Measurements from ENCODE around the gene THSD4.
"Not testable (repeated sequence)": the region's sequence is repeated elsewhere in the genome, so short reads cannot be mapped to it uniquely, and the experiment has no call there.

Gene THSD4

GRCh38 chr15:71396536-71397125 is 281.4 kb downstream of the THSD4 start:
- H3K27ac ChIP-seq (ENCODE audit: low read depth, low read length, severe bottlenecking) = no peak overlapping the region
- no peaks in the 10 kb centered on the region for H3K9me3 ChIP-seq (ENCODE audit: control insufficient read depth, low read length)
- no peak overlapping the region for H3K4me3 ChIP-seq (ENCODE audit: extremely low read depth, insufficient read depth, low read length, poor library complexity, severe bottlenecking)
- WGBS, 2 experiments (ENCODE audit: insufficient coverage in 2 of 2) = 75 to 83% methylated on average over 7 to 8 of the region's 8 CpGs
- H3K36me3 ChIP-seq (ENCODE audit: control insufficient read depth, insufficient read depth, low read length) = no peaks in the 10 kb centered on the region
- no peaks in the 10 kb centered on the region for H3K4me1 ChIP-seq (ENCODE audit: control insufficient read depth, insufficient read depth, low read length, poor library complexity, severe bottlenecking)

- Histone ChIP-seq H3K4me1 (ENCODE audit: control insufficient read depth, insufficient read depth, low read length, poor library complexity, severe bottlenecking) (no peaks in the 10 kb centered on the region), H3K4me3 (ENCODE audit: extremely low read depth, insufficient read depth, low read length, poor library complexity, severe bottlenecking) (no peak overlapping the region), H3K36me3 (ENCODE audit: control insufficient read depth, insufficient read depth, low read length) (no peaks in the 10 kb centered on the region), H3K27ac (ENCODE audit: low read depth, low read length, severe bottlenecking) (no peak overlapping the region), H3K9me3 (ENCODE audit: control insufficient read depth, low read length) (no peaks in the 10 kb centered on the region)
- WGBS, 2 experiments (ENCODE audit: insufficient coverage in 2 of 2) = 80 to 91% methylated on average over 1 to 2 of the region's 2 CpGs
Observed at GRCh38 chr15:71397377-71397776, 282.1 kb downstream of the THSD4 start.

DNA sequence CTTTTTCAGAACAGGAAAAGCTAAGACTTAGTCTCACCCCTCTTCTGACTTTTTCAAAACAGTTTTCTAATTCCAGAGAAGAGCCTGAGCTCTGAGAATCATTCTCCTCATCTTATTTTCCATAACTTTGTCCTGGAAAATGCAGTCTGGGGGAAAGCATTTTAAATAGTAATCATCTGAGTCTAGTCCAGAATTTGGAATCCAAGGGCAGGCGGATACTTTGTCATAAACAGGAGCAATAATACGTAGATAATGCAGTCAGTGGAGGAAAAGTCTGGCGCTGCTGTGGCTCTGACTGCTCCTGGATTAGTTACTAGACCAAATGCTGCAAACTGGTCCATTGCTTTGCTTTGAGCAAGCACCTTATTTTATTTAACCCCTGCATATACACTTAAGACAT is 285.0 kb downstream of the THSD4 start:
- Histone ChIP-seq H3K9me3 (ENCODE audit: control insufficient read depth, low read length) (no peaks in the 10 kb centered on the region), H3K27ac (ENCODE audit: low read depth, low read length, severe bottlenecking) (no peak overlapping the region), H3K4me1 (ENCODE audit: control insufficient read depth, insufficient read depth, low read length, poor library complexity, severe bottlenecking) (no peaks in the 10 kb centered on the region), H3K36me3 (ENCODE audit: control insufficient read depth, insufficient read depth, low read length) (no peaks in the 10 kb centered on the region), H3K4me3 (ENCODE audit: extremely low read depth, insufficient read depth, low read length, poor library complexity, severe bottlenecking) (no peak overlapping the region)
- 88 to 91% methylated on average over 3 of the region's 3 CpGs for WGBS, 2 experiments (ENCODE audit: insufficient coverage in 2 of 2)

DNA sequence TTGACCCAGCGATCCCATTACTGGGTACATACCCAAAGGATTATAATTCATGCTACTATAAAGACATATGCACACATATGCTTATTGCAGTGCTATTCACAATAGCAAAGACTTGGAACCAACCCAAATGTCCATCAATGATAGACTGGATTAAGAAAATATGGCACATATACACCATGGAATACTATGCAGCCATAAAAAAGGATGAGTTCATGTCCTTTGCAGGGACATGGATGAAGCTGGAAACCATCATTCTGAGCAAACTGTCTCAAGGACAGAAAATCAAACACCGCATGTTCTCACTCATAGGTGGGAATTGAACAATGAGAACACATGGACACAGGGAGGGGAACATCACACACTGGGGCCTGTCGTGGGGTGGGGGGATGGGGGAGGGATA is 286.5 kb downstream of the THSD4 start:
- H3K4me3 ChIP-seq (ENCODE audit: extremely low read depth, insufficient read depth, low read length, poor library complexity, severe bottlenecking); H3K9me3 ChIP-seq (ENCODE audit: control insufficient read depth, low read length); H3K27ac ChIP-seq (ENCODE audit: low read depth, low read length, severe bottlenecking); H3K36me3 ChIP-seq (ENCODE audit: control insufficient read depth, insufficient read depth, low read length); H3K4me1 ChIP-seq (ENCODE audit: control insufficient read depth, insufficient read depth, low read length, poor library complexity, severe bottlenecking): not testable (repeated sequence)
- 100% methylated on average over 1 of the region's 3 CpGs for WGBS, 2 experiments (ENCODE audit: insufficient coverage in 2 of 2)

GRCh38 chr15:71409541-71409940 is 294.3 kb downstream of the THSD4 start:
- H3K4me1 ChIP-seq (ENCODE audit: control insufficient read depth, insufficient read depth, low read length, poor library complexity, severe bottlenecking) = peaks cover 4% of the 10 kb centered on the region
- no peak overlapping the region for H3K27ac ChIP-seq (ENCODE audit: low read depth, low read length, severe bottlenecking)
- 83 to 86% methylated on average over 1 of the region's 1 CpG for WGBS, 2 experiments (ENCODE audit: insufficient coverage in 2 of 2)
- no peaks in the 10 kb centered on the region for H3K9me3 ChIP-seq (ENCODE audit: control insufficient read depth, low read length)
- H3K36me3 ChIP-seq (ENCODE audit: control insufficient read depth, insufficient read depth, low read length) = no peaks in the 10 kb centered on the region
- no peak overlapping the region for H3K4me3 ChIP-seq (ENCODE audit: extremely low read depth, insufficient read depth, low read length, poor library complexity, severe bottlenecking)

DNA sequence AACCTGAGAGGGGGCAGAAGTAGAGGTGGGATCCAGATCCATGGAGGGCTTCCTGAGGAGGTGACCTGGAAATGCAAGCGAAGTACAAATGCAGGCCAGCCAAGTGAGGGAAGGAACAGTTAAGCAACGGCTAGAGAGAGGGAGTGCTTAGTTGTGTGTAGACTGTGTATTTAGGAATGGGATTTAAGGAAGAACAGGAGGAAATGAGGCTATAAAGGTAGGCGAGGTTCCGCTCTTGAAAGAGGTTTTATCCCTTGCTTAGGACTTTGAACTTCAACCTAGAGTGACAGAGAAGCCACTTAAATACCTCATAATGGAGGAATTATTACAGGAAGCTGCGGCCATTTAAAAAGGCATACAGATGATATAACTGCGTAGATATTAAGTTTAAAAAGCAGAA is 295.1 kb downstream of the THSD4 start:
- no peaks in the 10 kb centered on the region for H3K9me3 ChIP-seq (ENCODE audit: control insufficient read depth, low read length)
- 95 to 100% methylated on average over 4 to 5 of the region's 6 CpGs for WGBS, 2 experiments (ENCODE audit: insufficient coverage in 2 of 2)

DNA sequence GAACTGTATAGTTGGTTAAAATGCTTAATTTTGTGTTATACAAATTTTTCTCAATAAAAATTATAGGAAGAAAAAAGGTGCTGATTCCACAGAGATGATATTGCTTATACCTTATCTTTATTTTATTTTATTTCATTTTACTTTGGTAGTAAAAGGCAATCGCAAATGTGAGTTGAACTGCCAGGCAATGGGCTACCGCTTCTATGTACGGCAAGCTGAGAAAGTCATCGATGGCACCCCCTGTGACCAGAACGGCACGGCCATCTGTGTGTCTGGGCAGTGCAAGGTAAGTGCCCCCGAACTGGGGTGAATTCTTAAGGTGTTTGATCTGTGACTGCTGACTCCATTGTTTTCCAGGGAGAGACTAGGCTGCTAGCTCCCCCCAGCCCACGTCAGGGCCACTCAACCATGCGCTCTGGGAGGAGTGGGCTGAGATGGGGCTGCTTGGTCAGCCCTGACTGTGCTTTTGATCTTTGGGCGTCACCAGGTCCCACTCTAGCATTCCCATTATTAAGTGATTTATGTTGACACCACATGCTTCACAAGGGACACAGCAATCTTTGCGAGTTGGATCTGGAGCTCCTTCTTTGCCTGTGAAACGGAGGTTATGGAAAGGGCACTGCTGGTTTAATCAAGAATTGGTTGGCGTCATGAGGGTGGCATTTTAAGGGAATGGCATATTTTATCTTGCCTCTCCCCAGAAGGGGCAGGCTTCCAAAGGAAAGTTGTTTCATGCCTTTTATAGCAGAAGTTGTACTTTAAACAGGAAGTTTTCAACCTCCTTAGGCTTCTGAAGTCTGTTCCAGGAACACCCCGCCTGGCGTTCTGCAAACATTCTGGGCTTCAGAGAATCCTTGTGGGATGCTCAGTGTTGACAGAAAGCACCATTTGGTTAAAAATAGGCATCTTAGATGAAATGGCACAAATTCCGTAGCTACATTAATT is 296.5 kb downstream of the THSD4 start:
- WGBS, 2 experiments (ENCODE audit: insufficient coverage in 2 of 2) = 84 to 90% methylated on average over 12 to 13 of the region's 16 CpGs
- H3K36me3 ChIP-seq (ENCODE audit: control insufficient read depth, insufficient read depth, low read length) = no peaks in the 10 kb centered on the region
- peaks cover 4% of the 10 kb centered on the region for H3K4me1 ChIP-seq (ENCODE audit: control insufficient read depth, insufficient read depth, low read length, poor library complexity, severe bottlenecking)
- no peaks in the 10 kb centered on the region for H3K9me3 ChIP-seq (ENCODE audit: control insufficient read depth, low read length)
- no peak overlapping the region for H3K4me3 ChIP-seq (ENCODE audit: extremely low read depth, insufficient read depth, low read length, poor library complexity, severe bottlenecking)
- peak overlapping the region; percentile 17 for H3K27ac ChIP-seq (ENCODE audit: low read depth, low read length, severe bottlenecking)

More for the DNA sequence above, 295.1 kb downstream of the THSD4 start:
- Histone ChIP-seq H3K36me3 (ENCODE audit: control insufficient read depth, insufficient read depth, low read length) (no peaks in the 10 kb centered on the region), H3K4me1 (ENCODE audit: control insufficient read depth, insufficient read depth, low read length, poor library complexity, severe bottlenecking) (peaks cover 4% of the 10 kb centered on the region), H3K27ac (ENCODE audit: low read depth, low read length, severe bottlenecking) (no peak overlapping the region), H3K4me3 (ENCODE audit: extremely low read depth, insufficient read depth, low read length, poor library complexity, severe bottlenecking) (no peak overlapping the region)

DNA sequence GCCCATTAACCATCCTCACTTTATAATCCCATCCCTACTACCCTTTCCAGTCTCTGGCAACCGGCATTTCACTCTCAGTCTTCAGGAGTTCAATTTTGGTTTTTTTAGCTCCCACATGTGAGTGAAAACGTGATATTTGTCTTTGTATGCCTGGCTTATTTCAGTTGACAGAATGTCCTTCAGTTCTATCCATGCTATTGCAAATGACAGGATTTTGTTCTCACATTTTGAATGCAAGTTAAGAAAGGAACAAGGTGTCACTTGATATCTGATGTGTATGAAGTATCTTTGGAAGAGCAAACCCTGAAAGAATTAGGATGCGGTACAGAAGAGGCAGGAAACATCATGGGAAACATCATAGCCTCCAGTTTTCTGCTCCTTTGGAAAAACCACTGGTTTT is 298.1 kb downstream of the THSD4 start:
- Histone ChIP-seq H3K9me3 (ENCODE audit: control insufficient read depth, low read length) (no peaks in the 10 kb centered on the region), H3K4me3 (ENCODE audit: extremely low read depth, insufficient read depth, low read length, poor library complexity, severe bottlenecking) (no peak overlapping the region), H3K27ac (ENCODE audit: low read depth, low read length, severe bottlenecking) (no peak overlapping the region), H3K36me3 (ENCODE audit: control insufficient read depth, insufficient read depth, low read length) (no peaks in the 10 kb centered on the region), H3K4me1 (ENCODE audit: control insufficient read depth, insufficient read depth, low read length, poor library complexity, severe bottlenecking) (peaks cover 4% of the 10 kb centered on the region)
- WGBS, 2 experiments (ENCODE audit: insufficient coverage in 2 of 2) = 100% methylated on average over 1 to 2 of the region's 3 CpGs

- Histone ChIP-seq H3K9me3 (ENCODE audit: control insufficient read depth, low read length) (no peaks in the 10 kb centered on the region), H3K4me1 (ENCODE audit: control insufficient read depth, insufficient read depth, low read length, poor library complexity, severe bottlenecking) (peaks cover 4% of the 10 kb centered on the region), H3K27ac (ENCODE audit: low read depth, low read length, severe bottlenecking) (no peak overlapping the region), H3K4me3 (ENCODE audit: extremely low read depth, insufficient read depth, low read length, poor library complexity, severe bottlenecking) (no peak overlapping the region), H3K36me3 (ENCODE audit: control insufficient read depth, insufficient read depth, low read length) (no peaks in the 10 kb centered on the region)
- WGBS, 2 experiments (ENCODE audit: insufficient coverage in 2 of 2) = 75 to 90% methylated on average over 1 to 2 of the region's 2 CpGs
Observed at GRCh38 chr15:71414853-71415252, 299.6 kb downstream of the THSD4 start.

- WGBS, 2 experiments (ENCODE audit: insufficient coverage in 2 of 2) = 86 to 94% methylated on average over 5 of the region's 5 CpGs
- H3K4me1 ChIP-seq (ENCODE audit: control insufficient read depth, insufficient read depth, low read length, poor library complexity, severe bottlenecking) = no peaks in the 10 kb centered on the region
- H3K9me3 ChIP-seq (ENCODE audit: control insufficient read depth, low read length) = no peaks in the 10 kb centered on the region
- H3K27ac ChIP-seq (ENCODE audit: low read depth, low read length, severe bottlenecking) = no peak overlapping the region
- no peak overlapping the region for H3K4me3 ChIP-seq (ENCODE audit: extremely low read depth, insufficient read depth, low read length, poor library complexity, severe bottlenecking)
- no peaks in the 10 kb centered on the region for H3K36me3 ChIP-seq (ENCODE audit: control insufficient read depth, insufficient read depth, low read length)
Observed at GRCh38 chr15:71422530-71423259, 307.4 kb downstream of the THSD4 start.
